HEK293T (cell line): Measurements from ENCODE around the gene GRIP1.

ENCODE experiments used
- FOXA1 ChIP-seq: fragments of 450-650 bp; IDR thresholded peaks from 2 replicates; pipeline ENCODE4 v1.6.1; 2016; ENCODE audit warnings: mild to moderate bottlenecking
- FOXK2 ChIP-seq: fragments of 450-650 bp; IDR thresholded peaks from 2 replicates; pipeline ENCODE4 v1.6.1; 2016; ENCODE audit warnings: mild to moderate bottlenecking
- FOXM1 ChIP-seq: fragments of 450-650 bp; IDR thresholded peaks from 2 replicates; pipeline ENCODE4 v1.6.1; 2017; ENCODE audit warnings: mild to moderate bottlenecking, borderline replicate concordance
- HDGF ChIP-seq: fragments of 450-650 bp; IDR thresholded peaks from 2 replicates; pipeline ENCODE4 v1.6.1; 2017; ENCODE audit warnings: antibody characterized with exemption, borderline replicate concordance
- L3MBTL2 ChIP-seq: fragments of 450-650 bp; conservative IDR thresholded peaks from 2 replicates; pipeline ENCODE4 v1.6.1; 2016; ENCODE audit warnings: mild to moderate bottlenecking
- NFRKB ChIP-seq: fragments of 450-650 bp; IDR thresholded peaks from 2 replicates; pipeline ENCODE4 v1.6.1; 2016; ENCODE audit warnings: mild to moderate bottlenecking, moderate library complexity
- TARDBP ChIP-seq: fragments of 450-650 bp; IDR thresholded peaks from 2 replicates; pipeline ENCODE4 v1.6.1; 2016

DNA sequence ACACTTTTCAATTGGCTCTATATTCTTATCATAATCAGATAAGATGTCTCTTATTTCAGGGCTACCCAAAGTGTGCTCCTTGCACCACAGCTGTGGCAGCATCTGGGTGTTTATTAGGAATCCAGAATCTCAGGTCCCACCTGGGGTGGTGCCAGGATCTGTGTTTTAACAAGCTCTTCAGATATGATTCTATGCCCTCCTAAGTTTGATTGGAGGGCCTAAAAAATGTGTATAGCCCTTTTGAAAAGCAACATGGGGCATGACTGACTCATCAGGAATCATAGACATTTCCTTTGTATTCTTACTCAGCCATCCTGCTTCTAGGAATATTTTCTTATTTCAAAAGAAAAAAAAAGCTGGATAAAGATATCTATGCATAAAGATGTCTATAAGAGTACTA, 273.5 kb downstream of the GRIP1 start:
- TF ChIP-seq FOXK2: no peak
- no peak for TF ChIP-seq FOXM1
- TF ChIP-seq HDGF: no peak
- no peak for TF ChIP-seq FOXA1
- TF ChIP-seq TARDBP: no peak
- no peak for TF ChIP-seq L3MBTL2
- no peak for TF ChIP-seq NFRKB
